Pericardium fibroblast (primary cell): ENCODE measurements around the gene LIMA1. TPM values are rescaled to one million over a fixed set of nuclear protein-coding genes. Genes with fewer than 3 reads are reported as not detected.

Experiments
- total RNA-seq: library from RNA; depleted of rRNA; stranded (reverse); fragments of >200 nt; gene quantifications from 2 replicates; pipeline ENCODE4 v1.2.3, GENCODE V29; 2015

Gene LIMA1
- 65.5 and 116 TPM in 2 replicates for total RNA-seq

DNA sequence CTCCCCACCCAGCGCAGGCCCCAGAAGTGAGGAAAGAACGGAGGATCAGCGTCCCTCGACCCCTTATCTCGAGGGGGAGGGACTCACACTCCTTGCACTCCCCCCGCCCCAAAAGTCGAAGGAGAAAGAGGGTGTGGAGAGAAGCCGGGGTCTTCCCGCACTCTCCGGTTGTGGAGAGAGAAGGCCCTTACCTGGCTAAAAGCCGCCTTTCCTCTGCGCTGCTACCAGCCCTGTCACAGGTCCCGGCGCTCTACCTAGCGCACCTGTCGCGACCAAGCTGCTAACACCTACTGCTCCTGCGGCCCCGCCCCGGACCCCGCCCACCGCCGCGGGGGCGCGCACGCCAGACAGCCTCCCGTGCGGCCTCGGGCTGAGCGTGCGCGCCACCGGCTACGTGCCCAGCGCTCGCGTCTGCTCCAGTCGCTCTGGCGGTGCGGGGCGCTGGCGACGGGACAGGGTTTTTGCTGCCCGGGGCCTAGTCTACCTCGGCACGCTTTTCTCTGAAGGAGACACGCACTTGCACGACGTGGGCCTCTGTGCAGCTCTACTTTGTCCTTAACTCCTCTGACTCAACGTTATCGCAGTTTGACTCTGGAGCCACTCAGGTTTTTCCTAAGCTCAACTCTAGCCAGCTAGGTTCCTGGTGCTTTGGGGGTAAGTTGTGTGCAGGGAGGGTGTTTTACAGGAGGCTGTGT is at the start of gene LIMA1:
TSS of gene LIMA1 (minus strand) at position 292 of the 695 bp plus-strand sequence. CDS start 34,769 bp downstream, outside the sequence.

DNA sequence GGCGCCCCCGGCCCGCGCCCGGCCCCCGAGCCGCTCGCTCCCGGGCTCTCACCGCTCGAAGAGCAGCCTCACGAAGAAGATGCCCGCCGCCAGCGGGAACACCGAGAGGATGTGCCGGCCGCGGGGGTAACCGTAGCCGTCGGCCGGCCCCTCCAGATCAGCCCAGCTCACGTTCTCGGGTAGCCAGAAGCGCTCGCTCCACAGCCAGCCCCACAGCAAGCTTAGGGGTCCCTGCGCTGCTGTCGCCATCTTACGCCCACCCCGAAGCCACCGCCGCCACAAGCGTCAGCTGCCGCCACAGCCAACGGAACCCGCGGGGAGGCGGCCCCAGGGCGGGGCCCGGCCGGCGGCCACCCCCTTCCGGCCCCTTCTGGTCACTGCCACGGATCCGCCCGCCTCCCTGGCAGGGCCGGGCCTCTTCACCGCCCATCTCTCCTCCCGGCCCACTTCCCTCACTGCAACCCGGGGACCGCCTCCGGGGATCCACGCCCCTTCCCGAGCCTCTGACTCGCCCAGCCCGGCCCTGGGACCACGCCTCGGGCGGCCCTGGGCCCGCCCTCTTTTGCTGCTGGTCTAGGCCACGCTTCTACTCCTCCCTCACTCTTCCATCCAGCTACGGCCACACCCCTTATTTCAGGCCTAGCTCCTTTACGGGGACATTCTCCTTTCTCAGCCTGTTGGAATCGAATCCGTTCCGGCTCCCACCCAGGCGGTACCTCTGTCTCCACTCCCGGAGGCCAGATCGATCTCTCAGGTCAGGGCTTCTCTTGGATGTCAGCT is 116.1 kb downstream of the LIMA1 start, which contains the start of gene CERS5:
TSS of gene CERS5 (minus strand) at position 321 of the 780 bp plus-strand sequence. CDS start at position 249, 72 bp downstream.

Other genes starting within 250 kb of the LIMA1 start
- gene ASIC1, start 225.9 kb downstream of the LIMA1 start, total RNA-seq = 4.6 and 13.2 TPM in 2 replicates
- gene SMARCD1, start 198.2 kb downstream of the LIMA1 start, total RNA-seq = 26.1 and 32.3 TPM in 2 replicates
- gene GPD1, start 179.5 kb downstream of the LIMA1 start, total RNA-seq = 1.3 and 2.5 TPM in 2 replicates
- gene COX14, start 171.3 kb downstream of the LIMA1 start, total RNA-seq = 48.4 and 67.9 TPM in 2 replicates
- gene CERS5, start 116.2 kb downstream of the LIMA1 start, total RNA-seq = 23.0 and 37.0 TPM in 2 replicates
- gene FAM186A, start 113.1 kb upstream of the LIMA1 start, total RNA-seq = not detected in 2 replicates
- gene LARP4, start 117.4 kb upstream of the LIMA1 start, total RNA-seq = 13.0 and 14.6 TPM in 2 replicates
- gene DIP2B, start 221.5 kb upstream of the LIMA1 start, total RNA-seq = 17.4 and 18.6 TPM in 2 replicates